ENCODE results near the gene CD5L. TPM values are rescaled to one million over a fixed set of nuclear protein-coding genes. Genes with fewer than 3 reads are reported as not detected.

The CD5L gene
- total RNA-seq, 1 donor from 2014 or later, result not detected

DNA sequence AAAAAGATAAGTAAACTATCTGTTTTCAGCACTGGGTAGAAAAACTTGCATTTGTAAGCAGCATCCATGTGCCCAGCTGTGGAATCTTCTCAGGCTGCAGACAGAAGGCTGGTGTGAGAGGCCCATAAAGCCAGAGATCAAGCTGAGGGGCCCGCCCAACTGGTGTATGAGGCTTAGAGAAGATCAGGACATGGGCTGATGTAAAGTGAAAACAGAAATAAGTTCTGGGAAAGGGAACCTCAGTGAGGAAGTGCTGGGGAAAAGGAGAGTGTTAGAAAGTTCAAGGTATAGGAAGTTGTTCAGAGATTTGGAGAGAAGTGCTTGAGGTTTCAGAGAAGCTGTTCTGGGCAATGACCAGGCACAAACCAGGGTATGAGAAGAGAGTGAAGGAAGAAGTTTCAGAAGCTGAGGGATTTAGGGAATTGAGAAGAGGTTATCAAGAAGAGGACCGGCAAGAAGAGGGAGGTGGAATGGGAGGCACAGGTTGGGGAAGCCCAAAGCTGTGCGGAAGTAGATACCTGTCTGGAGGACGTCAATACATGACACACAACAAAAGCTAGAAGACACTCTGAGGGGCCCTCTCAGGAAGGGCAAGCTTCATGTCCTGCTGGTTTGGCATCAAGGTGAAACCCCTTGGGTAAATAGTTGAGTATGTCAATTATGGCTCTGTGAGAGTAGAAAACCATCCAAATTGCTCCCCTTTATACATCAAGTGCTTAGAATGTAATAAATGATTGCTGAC lies 2.7 kb upstream of the CD5L start:
- no peak overlapping the region for H3K9ac ChIP-seq (ENCODE audit: low read depth in 1 of 3, low read length in 3 of 3)
- H3K27me3 ChIP-seq (ENCODE audit: control insufficient read depth in 3 of 3, insufficient read depth in 3 of 3, low read length in 3 of 3), result no peaks in the 10 kb centered on the region
- no peaks in the 10 kb centered on the region for H3K36me3 ChIP-seq (ENCODE audit: control insufficient read depth in 3 of 3, insufficient read depth in 3 of 3, low read length in 3 of 3)
- H3K4me3 ChIP-seq (ENCODE audit: low read length in 3 of 3), result no peak overlapping the region
- H3K4me1 ChIP-seq (ENCODE audit: control insufficient read depth in 3 of 3, insufficient read depth in 3 of 3, low read length in 3 of 3), result no peaks in the 10 kb centered on the region
- no peak overlapping the region for H3K27ac ChIP-seq (ENCODE audit: low read depth, low read length)
- H3K9me3 ChIP-seq (ENCODE audit: control insufficient read depth in 3 of 3, low read length in 3 of 3), result no peaks in the 10 kb centered on the region

- Histone ChIP-seq H3K9ac (ENCODE audit: low read depth in 1 of 3, low read length in 3 of 3) (no peak overlapping the region), H3K36me3 (ENCODE audit: control insufficient read depth in 3 of 3, insufficient read depth in 3 of 3, low read length in 3 of 3) (no peaks in the 10 kb centered on the region), H3K27me3 (ENCODE audit: control insufficient read depth in 3 of 3, insufficient read depth in 3 of 3, low read length in 3 of 3) (no peaks in the 10 kb centered on the region), H3K27ac (ENCODE audit: low read depth, low read length) (no peak overlapping the region), H3K4me3 (ENCODE audit: low read length in 3 of 3) (no peak overlapping the region), H3K9me3 (ENCODE audit: control insufficient read depth in 3 of 3, low read length in 3 of 3) (no peaks in the 10 kb centered on the region), H3K4me1 (ENCODE audit: control insufficient read depth in 3 of 3, insufficient read depth in 3 of 3, low read length in 3 of 3) (no peaks in the 10 kb centered on the region)
Observed at GRCh38 chr1:157842939-157843338, 1.3 kb upstream of the CD5L start.

DNA sequence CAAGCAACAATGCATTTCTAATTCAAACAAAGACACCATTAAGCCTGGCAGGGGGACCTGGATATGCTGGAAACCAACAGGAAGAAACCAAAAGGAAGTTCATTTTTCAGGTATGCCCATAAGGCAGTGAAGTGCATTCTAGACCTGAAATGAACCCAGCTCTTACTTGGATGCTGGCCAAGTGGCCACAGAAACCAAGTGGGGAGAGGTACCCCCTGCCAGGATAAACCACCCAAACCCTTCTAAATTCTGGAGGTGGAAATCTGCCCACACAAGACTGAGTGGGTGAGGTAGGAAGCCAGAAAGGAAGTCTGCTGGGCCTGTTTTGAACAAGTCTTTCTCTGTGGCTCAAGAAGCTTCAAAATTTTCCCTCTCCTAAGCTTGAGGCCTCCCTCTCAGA lies 2.6 kb downstream of the CD5L start:
- Histone ChIP-seq H3K9ac (ENCODE audit: low read depth in 1 of 3, low read length in 3 of 3) (no peak overlapping the region), H3K27me3 (ENCODE audit: control insufficient read depth in 3 of 3, insufficient read depth in 3 of 3, low read length in 3 of 3) (no peaks in the 10 kb centered on the region), H3K4me3 (ENCODE audit: low read length in 3 of 3) (no peak overlapping the region), H3K27ac (ENCODE audit: low read depth, low read length) (no peak overlapping the region), H3K9me3 (ENCODE audit: control insufficient read depth in 3 of 3, low read length in 3 of 3) (no peaks in the 10 kb centered on the region), H3K4me1 (ENCODE audit: control insufficient read depth in 3 of 3, insufficient read depth in 3 of 3, low read length in 3 of 3) (no peaks in the 10 kb centered on the region), H3K36me3 (ENCODE audit: control insufficient read depth in 3 of 3, insufficient read depth in 3 of 3, low read length in 3 of 3) (no peaks in the 10 kb centered on the region)

DNA sequence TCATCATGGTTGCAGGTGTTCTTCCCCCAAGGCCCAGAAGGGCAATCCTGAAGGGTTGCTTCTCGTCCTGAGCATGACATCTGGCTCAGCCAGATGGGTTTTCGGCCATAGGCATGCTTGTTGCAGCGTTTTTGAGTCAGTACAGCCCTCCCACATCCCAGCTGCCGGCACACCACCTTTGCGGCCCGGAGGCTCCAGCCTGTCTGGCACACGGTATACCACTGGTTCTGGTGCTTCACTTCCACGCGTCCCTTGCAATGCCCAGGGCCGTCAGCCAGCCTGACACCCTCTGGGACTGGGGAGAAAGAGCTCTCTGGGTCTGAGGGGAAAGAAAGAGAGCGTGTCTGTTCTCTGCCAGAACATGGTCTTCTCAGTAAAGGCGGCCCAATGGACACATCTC lies 7.2 kb downstream of the CD5L start:
- no peak overlapping the region for H3K4me3 ChIP-seq (ENCODE audit: low read length in 3 of 3)
- no peaks in the 10 kb centered on the region for H3K9me3 ChIP-seq (ENCODE audit: control insufficient read depth in 3 of 3, low read length in 3 of 3)
- H3K27ac ChIP-seq (ENCODE audit: low read depth, low read length), result no peak overlapping the region

GRCh38 chr1:157833145-157833544 lies 8.5 kb downstream of the CD5L start:
- H3K4me3 ChIP-seq (ENCODE audit: low read length in 3 of 3), result no peak overlapping the region
- no peaks in the 10 kb centered on the region for H3K9me3 ChIP-seq (ENCODE audit: control insufficient read depth in 3 of 3, low read length in 3 of 3)
- no peaks in the 10 kb centered on the region for H3K4me1 ChIP-seq (ENCODE audit: control insufficient read depth in 3 of 3, insufficient read depth in 3 of 3, low read length in 3 of 3)
- no peak overlapping the region for H3K27ac ChIP-seq (ENCODE audit: low read depth, low read length)
- no peaks in the 10 kb centered on the region for H3K27me3 ChIP-seq (ENCODE audit: control insufficient read depth in 3 of 3, insufficient read depth in 3 of 3, low read length in 3 of 3)
- H3K36me3 ChIP-seq (ENCODE audit: control insufficient read depth in 3 of 3, insufficient read depth in 3 of 3, low read length in 3 of 3), result no peaks in the 10 kb centered on the region
- H3K9ac ChIP-seq (ENCODE audit: low read depth in 1 of 3, low read length in 3 of 3), result no peak overlapping the region

More for the DNA sequence above, 7.2 kb downstream of the CD5L start:
- Histone ChIP-seq H3K27me3 (ENCODE audit: control insufficient read depth in 3 of 3, insufficient read depth in 3 of 3, low read length in 3 of 3) (no peaks in the 10 kb centered on the region), H3K9ac (ENCODE audit: low read depth in 1 of 3, low read length in 3 of 3) (no peak overlapping the region), H3K4me1 (ENCODE audit: control insufficient read depth in 3 of 3, insufficient read depth in 3 of 3, low read length in 3 of 3) (no peaks in the 10 kb centered on the region), H3K36me3 (ENCODE audit: control insufficient read depth in 3 of 3, insufficient read depth in 3 of 3, low read length in 3 of 3) (no peaks in the 10 kb centered on the region)

GRCh38 chr1:157831968-157832626 lies 9.5 kb downstream of the CD5L start:
- H3K4me1 ChIP-seq (ENCODE audit: control insufficient read depth in 3 of 3, insufficient read depth in 3 of 3, low read length in 3 of 3), result no peaks in the 10 kb centered on the region
- H3K9me3 ChIP-seq (ENCODE audit: control insufficient read depth in 3 of 3, low read length in 3 of 3), result no peaks in the 10 kb centered on the region
- no peaks in the 10 kb centered on the region for H3K27me3 ChIP-seq (ENCODE audit: control insufficient read depth in 3 of 3, insufficient read depth in 3 of 3, low read length in 3 of 3)
- no peak overlapping the region for H3K4me3 ChIP-seq (ENCODE audit: low read length in 3 of 3)
- H3K36me3 ChIP-seq (ENCODE audit: control insufficient read depth in 3 of 3, insufficient read depth in 3 of 3, low read length in 3 of 3), result no peaks in the 10 kb centered on the region
- H3K9ac ChIP-seq (ENCODE audit: low read depth in 1 of 3, low read length in 3 of 3), result no peak overlapping the region
- no peak overlapping the region for H3K27ac ChIP-seq (ENCODE audit: low read depth, low read length)

DNA sequence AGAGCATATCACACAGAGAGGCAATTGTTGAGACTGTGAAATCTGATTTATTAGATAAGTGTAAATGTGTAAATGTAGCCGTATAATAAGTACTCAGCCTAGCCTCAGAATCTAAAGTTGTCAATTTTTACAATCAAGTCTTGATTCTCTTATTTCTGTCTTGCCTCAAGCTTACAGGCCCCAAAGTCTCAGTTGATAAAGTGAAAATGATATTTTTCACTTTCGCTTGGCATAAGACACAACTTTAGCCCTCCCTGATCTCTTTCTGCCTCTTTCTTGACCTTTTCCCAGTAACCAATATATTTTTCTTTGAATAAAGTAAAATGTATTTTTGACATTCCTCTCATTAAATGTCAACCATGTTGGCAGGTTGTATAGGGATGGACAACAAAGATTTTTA lies 10.7 kb downstream of the CD5L start:
- Histone ChIP-seq H3K36me3 (ENCODE audit: control insufficient read depth in 3 of 3, insufficient read depth in 3 of 3, low read length in 3 of 3) (no peaks in the 10 kb centered on the region), H3K9me3 (ENCODE audit: control insufficient read depth in 3 of 3, low read length in 3 of 3) (no peaks in the 10 kb centered on the region), H3K4me3 (ENCODE audit: low read length in 3 of 3) (no peak overlapping the region)

DNA sequence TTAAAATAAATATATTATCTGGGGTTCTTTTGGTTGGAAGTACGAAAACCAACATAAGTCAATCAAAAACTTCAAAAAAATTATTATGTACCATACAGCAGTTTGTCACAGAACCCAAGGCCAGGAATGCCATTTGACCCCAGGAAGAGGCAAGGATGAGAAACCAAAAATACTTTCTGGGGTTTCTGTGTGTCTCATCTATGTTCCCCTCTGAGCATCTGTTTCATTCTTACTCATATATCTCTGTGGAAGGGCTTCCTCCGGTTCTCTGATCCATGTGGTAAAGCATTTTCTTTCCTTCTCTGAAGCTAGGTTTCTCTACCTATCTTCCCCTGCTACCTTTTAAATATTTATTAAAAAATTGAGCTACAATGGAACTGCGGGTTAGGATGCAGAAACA lies 11.9 kb downstream of the CD5L start:
- no peaks in the 10 kb centered on the region for H3K9me3 ChIP-seq (ENCODE audit: control insufficient read depth in 3 of 3, low read length in 3 of 3)
- no peaks in the 10 kb centered on the region for H3K36me3 ChIP-seq (ENCODE audit: control insufficient read depth in 3 of 3, insufficient read depth in 3 of 3, low read length in 3 of 3)
- H3K9ac ChIP-seq (ENCODE audit: low read depth in 1 of 3, low read length in 3 of 3), result no peak overlapping the region
- no peak overlapping the region for H3K4me3 ChIP-seq (ENCODE audit: low read length in 3 of 3)
- no peaks in the 10 kb centered on the region for H3K4me1 ChIP-seq (ENCODE audit: control insufficient read depth in 3 of 3, insufficient read depth in 3 of 3, low read length in 3 of 3)
- no peaks in the 10 kb centered on the region for H3K27me3 ChIP-seq (ENCODE audit: control insufficient read depth in 3 of 3, insufficient read depth in 3 of 3, low read length in 3 of 3)
- H3K27ac ChIP-seq (ENCODE audit: low read depth, low read length), result no peak overlapping the region

More for the DNA sequence above, 10.7 kb downstream of the CD5L start:
- Histone ChIP-seq H3K9ac (ENCODE audit: low read depth in 1 of 3, low read length in 3 of 3) (no peak overlapping the region), H3K4me1 (ENCODE audit: control insufficient read depth in 3 of 3, insufficient read depth in 3 of 3, low read length in 3 of 3) (no peaks in the 10 kb centered on the region), H3K27me3 (ENCODE audit: control insufficient read depth in 3 of 3, insufficient read depth in 3 of 3, low read length in 3 of 3) (no peaks in the 10 kb centered on the region), H3K27ac (ENCODE audit: low read depth, low read length) (no peak overlapping the region)

- H3K9ac ChIP-seq (ENCODE audit: low read depth in 1 of 3, low read length in 3 of 3), result no peak overlapping the region
- H3K27ac ChIP-seq (ENCODE audit: low read depth, low read length), result no peak overlapping the region
Observed at GRCh38 chr1:157829210-157829609, 12.4 kb downstream of the CD5L start.

DNA sequence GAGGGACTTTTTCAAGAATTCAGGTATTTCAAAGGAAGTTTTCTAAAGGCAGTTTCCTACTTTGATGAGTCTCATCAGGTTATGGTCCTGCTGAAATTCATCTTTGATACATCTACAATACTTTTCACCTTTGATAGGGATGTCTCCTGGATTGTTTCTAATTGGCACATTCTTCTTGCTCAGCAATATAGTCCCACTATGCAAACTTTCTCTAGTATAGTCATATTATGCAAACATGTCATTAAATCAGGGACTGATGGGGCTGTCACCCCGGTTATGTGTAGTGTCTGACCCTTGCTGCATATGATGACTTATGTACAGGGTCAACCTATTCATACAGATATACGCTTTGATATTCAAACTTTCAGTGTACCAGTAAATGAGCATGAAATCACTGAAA lies 21.3 kb downstream of the CD5L start:
- Histone ChIP-seq H3K9me3 (ENCODE audit: control insufficient read depth in 3 of 3, low read length in 3 of 3) (no peaks in the 10 kb centered on the region), H3K36me3 (ENCODE audit: control insufficient read depth in 3 of 3, insufficient read depth in 3 of 3, low read length in 3 of 3) (no peaks in the 10 kb centered on the region), H3K27ac (ENCODE audit: low read depth, low read length) (no peak overlapping the region), H3K4me3 (ENCODE audit: low read length in 3 of 3) (no peak overlapping the region), H3K9ac (ENCODE audit: low read depth in 1 of 3, low read length in 3 of 3) (no peak overlapping the region), H3K4me1 (ENCODE audit: control insufficient read depth in 3 of 3, insufficient read depth in 3 of 3, low read length in 3 of 3) (no peaks in the 10 kb centered on the region), H3K27me3 (ENCODE audit: control insufficient read depth in 3 of 3, insufficient read depth in 3 of 3, low read length in 3 of 3) (no peaks in the 10 kb centered on the region)

More at GRCh38 chr1:157829210-157829609, 12.4 kb downstream of the CD5L start:
- no peaks in the 10 kb centered on the region for H3K27me3 ChIP-seq (ENCODE audit: control insufficient read depth in 3 of 3, insufficient read depth in 3 of 3, low read length in 3 of 3)
- H3K4me3 ChIP-seq (ENCODE audit: low read length in 3 of 3), result no peak overlapping the region
- no peaks in the 10 kb centered on the region for H3K4me1 ChIP-seq (ENCODE audit: control insufficient read depth in 3 of 3, insufficient read depth in 3 of 3, low read length in 3 of 3)
- H3K36me3 ChIP-seq (ENCODE audit: control insufficient read depth in 3 of 3, insufficient read depth in 3 of 3, low read length in 3 of 3), result no peaks in the 10 kb centered on the region
- H3K9me3 ChIP-seq (ENCODE audit: control insufficient read depth in 3 of 3, low read length in 3 of 3), result no peaks in the 10 kb centered on the region

Measured in skeletal muscle tissue (tissue), 4 donors.